Measurements from ENCODE around the gene HEY2.
"Not testable (repeated sequence)": the region's sequence is repeated elsewhere in the genome, so short reads cannot be mapped to it uniquely, and the experiment has no call there.

HEY2 gene

DNA sequence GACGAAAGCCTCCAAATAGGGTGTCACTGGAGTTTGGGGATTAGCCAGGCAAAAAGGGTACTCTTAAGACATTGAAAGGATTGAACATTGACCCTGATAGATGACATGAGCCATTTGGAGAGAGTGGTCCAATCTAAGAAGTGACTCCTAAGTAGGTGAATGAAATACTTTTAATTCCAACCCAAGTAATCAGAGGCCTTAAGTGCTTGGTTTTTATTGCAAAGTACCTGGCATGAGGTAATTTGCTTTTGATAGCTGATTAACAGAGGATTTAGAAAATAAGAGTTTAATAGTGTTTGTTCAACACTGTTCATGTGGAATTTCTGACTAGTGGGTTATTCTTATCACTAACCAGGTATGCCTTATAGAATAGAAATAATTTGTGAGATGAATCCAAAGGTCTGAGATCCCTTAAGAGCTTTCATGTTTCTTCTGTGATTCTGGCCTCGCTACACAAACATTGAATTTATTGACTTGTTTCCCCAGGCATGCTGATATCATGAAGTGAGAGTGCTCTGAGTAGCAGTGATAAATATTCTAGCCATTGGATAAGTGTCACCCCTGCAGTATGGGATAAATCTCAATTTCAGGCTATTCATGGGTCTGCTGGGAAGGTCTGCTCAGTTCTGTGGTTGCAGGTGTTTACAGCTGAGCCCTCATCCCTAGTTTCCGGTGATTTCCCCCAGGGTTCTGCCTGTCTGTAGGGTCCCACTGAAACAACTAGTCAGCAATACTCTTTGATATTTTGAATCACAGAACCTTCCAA lies 47.9 kb downstream of the HEY2 start:
- no peak for DNase-seq (ENCODE audit: low read depth)

DNA sequence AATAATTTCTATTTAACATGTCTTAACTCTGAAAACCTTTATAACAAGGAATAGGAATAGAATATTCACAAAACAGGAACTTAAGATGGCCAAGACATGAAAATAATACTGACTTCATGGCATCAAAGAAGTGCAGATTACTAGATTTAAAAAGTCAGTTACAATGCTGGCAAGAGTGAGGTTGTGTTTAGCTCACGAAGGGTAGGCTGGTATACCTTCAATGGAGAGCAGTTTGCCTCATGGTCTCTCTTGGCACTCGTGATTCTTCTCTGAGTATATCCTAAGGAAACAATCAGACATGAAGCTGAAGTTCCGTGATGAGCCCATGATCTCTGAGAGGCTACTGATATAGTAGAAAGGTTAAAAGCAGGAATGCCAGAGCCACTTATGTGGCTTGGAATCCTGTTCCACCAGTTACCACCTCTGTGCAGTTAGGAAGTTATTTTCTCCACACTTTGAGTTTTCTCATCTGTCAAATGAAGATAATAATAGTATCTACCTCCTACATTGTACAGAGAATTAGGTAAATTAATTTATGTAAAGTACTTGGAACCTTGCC lies 48.5 kb downstream of the HEY2 start:
- no peak for DNase-seq (ENCODE audit: low read depth)

DNA sequence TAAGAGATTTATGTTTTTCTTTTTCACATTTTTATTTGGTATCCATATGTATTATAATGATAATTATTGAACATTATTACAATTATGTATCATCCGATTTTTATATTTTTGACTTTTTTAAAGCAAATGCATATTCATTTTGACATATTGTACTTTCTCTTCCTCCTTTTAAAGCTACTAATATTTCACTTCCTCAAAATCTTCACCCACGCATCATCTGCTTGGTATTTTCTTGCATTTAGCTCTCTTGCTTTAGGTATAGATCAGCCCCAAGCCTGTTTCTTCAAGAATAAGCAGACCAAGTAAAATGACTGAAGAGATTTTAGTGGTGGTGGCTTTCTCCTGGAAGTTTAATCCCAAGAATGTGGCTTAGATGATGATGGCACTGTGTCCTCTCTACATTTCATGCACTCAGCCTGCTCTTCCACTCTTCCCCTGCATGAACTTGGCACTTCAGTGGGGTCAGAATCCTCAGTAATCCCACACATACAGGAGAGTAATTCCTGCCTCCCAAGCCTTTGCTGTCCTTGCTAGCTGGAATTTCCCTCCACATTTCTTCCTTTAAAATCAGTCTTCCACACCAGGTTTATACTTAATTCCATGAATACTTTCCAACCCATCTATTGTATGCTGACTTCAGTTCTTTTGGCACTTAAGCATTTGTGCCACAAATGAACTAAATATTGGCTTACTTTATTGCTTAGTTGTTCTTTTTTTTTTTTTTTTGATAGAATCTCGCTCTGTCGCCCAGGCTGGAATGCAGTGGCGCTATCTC lies 49.5 kb downstream of the HEY2 start:
- DNase-seq (ENCODE audit: low read depth) = no peak

DNA sequence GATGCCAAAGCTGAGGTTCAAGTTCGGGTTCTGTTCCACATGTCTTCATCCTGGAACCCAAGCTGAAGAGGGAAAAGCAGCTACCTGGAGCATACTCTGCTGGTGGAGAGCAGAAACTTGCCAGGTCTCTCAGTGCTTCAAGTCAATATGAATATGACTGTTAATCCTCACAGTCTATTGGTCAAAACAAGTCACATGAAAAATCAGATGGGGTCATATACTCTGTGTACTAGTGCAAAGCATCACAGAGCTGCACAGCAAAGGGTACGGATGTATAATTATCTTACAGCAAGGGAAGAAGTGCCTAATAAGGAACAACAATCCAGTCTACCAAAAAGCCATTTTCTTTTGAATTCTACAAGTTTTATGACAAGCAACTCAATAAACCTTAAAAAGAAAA lies 53.0 kb downstream of the HEY2 start:
- no peak for DNase-seq (ENCODE audit: low read depth)

DNA sequence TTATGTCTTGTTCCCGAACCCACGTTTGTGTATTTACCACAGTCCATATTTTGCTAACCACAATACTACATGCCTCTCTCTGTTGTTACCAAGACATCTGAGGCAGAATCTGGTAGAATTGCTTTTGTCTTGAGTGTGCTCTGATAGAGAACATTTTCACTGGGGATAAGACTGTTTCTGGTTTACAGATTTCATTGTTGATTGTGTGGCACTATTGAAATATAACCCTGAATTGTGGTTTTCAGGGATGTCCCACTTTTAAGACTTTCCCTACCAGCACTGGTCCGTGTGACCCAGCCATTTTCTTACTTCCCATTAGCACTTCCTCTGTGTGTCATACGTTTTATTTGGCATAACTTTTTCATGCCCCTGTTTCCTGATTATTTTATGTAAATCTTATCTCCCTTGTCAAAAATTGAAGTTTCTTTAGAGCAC lies 53.5 kb downstream of the HEY2 start:
- peak; percentile 71 for DNase-seq (ENCODE audit: low read depth)

DNA sequence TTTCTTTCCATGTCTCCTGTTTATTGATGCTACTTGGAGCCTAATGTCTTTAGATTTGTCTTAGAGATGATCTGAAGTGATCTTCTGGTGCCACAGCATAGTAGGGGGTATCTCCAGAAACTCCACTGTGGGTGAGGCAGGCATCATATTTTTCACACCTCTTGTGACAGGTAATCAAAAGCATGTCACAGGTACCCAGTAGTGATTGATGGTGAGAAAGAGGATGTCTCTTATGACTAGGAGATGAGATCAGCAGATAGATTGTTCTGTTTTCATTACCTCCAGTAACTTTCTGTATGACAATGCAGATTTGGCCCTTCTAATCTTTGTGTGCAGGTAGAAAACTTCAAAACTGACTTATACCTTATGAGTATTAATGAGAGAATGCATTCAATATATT lies 54.8 kb downstream of the HEY2 start:
- no peak for DNase-seq (ENCODE audit: low read depth)

DNA sequence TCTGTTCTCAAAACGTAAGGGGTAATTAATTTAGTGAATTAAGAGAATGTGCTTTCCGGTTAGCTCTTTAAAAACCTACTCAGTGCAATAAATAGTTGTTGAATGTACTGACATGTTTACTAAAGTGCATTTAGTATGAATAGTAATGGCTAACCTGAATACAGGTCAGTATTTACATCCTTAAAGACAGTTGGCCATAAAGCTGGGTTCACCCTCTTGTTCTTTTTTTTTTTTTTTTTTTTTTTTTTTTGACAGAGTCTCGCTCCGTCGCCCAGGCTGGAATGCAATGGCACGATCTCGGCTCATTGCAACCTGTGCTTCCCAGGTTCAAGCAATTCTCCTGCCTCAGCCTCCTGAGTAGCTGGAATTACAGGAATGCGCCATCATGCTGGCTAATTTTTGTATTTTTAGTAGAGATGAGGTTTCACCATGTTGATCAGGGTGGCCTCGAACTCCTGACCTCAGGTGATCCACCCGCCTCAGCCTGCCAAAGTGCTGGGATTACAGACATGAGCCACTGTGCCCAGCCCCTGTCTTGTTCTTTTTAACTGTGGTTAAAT lies 55.5 kb downstream of the HEY2 start:
- not testable (repeated sequence) for DNase-seq (ENCODE audit: low read depth)

DNA sequence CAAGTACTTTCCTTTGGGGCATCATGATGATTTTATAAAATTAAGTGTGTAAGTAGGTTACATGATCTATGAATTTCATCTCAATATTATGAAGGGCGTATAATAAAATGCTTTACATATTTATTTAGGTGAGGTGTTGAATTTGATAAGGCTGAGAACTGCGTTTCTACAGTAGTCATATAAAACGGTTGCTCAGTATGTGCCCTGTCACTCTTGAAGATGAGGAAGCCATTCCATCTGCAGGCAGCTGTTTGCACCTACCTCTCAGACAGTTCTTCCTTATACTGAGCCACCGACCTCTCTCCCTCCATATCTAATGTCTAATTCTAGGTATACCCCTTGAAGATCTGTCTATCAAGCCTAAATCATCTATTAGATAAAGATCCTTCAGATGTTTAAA lies 57.4 kb downstream of the HEY2 start:
- DNase-seq (ENCODE audit: low read depth) = no peak

DNA sequence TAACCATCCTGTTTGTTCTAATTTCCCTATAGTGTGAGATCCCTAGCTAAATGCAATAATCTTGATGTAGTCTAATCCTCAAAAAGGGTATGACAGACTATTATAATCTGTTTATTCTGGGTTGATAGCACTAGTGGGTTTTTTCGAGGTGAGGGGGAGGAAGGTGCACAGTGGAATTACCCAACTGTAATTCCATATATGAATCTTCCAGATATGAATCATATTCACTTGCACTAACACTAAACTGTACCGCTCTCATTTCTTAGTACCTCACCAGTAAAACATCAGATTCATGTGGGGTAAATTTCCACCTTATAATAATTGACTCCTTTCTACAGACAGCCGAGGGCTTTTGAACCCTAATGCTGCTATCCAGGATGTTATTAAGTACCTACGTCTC lies 57.9 kb downstream of the HEY2 start:
- no peak for DNase-seq (ENCODE audit: low read depth)

DNA sequence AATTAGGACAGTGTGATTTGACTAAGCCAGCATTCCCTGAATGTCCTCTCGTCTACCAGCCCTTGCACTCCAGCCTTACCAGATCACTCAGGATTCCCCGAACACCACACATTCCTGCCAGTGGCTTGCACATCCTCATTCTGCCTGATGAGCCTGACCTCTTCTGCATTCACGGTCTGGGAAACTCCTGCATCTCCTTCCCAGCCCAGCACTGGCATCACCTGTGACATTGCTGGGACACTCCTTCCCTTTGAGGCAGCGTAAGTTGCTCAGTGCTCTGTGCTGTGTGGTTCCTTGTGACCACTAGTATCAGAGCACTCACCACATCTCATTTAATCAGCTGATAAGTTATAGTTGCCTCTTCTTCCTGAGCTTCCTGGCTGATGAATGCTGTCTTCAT lies 58.6 kb downstream of the HEY2 start:
- DNase-seq (ENCODE audit: low read depth) = no peak

DNA sequence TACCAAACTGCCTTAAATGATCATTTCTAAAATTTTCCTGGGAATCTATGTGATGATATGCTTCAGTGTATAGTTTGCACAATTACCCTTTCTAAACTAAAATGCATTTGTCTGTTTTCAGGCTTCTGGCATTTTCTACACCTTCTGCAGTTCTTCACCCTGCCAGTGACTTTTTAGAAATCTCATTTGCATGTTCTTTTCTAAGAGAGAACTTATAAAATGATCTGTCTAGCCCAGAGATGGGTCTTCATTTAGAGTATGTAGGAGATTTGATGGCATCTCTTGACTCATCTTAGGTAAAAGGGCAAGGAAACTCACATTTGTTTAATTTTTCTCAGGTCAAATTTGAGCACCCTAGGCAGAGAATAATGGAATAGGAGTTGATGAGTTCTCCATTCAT lies 59.2 kb downstream of the HEY2 start:
- no peak for DNase-seq (ENCODE audit: low read depth)

DNA sequence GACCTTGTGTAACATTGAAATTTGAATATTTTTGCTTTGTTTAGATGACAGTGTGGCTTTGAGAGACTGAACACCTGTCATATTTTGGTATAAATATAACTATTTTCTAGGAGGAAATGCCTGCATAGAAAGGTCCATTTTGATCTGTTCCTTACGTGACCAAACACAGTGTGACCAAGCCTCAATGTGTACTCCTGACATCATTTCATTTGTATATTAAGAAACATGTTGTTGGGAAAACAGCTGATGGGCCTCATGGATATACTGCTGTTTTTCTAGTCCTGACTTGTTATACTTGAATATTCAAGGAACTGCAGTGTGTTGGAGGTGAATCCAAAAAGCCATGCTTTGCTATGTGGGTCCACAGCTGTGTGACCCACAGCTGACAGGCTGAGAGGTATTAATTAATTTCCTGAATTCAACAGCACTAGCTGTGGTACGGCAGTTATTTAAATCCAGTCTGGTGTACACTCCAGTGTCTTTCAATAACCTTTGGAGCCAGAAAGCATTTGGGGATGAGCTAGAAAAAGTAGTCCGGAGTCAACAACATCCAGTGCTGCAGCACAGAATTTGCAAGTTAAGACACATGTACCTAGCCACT lies 60.2 kb downstream of the HEY2 start:
- no peak for DNase-seq (ENCODE audit: low read depth)

DNA sequence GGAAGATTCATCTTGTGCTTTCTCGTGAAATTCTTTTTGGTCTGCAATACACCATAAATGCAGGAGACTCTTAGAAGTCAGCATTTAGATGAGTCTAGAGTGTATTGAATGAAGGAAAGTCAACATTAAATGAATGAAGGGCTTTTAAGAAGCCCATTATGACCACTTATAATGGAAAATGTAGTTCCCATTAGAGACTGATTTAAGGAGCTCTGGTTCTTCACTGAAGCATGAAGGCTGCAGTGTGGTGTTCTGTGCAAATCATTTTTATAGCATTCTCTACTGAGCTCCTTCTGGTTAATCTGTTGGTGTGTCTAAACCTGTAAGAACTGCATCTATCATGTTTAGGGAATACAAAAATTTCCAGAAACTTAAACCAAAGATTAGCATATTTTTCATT lies 61.0 kb downstream of the HEY2 start:
- DNase-seq (ENCODE audit: low read depth) = no peak
